HG03280 (cell line): ENCODE measurements around the gene TMEM232.
"Not testable (repeated sequence)": the region's sequence is repeated elsewhere in the genome, so short reads cannot be mapped to it uniquely, and the experiment has no call there.

Experiments used
- ATAC-seq: cut with Tn5 transposase; IDR thresholded peaks from one replicate; pipeline ENCODE4 v1.9.1; 2021; ENCODE audit warnings: mild to moderate bottlenecking, moderate library complexity; ENCODE audit not compliant: unreplicated experiment

Gene TMEM232

DNA sequence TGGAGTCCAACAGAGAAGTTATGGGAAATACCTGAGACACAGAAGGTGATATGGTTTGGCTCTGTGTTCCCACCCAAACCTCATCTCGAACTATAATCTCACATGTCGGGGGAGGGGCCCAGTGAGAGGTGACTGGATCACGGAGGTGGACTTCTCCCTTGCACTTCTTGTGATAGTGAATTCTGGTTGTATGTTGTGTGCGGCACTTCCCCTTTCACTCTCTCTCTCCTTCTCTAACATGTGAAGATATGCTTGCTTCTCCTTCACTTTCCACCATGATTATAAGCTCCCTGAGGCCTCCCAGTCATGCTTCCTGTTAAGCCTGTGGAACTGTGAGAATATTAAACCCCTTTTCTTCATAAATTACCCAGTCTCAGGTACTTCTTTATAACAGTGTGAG is 96.1 kb downstream of the TMEM232 start:
- ATAC-seq = no peak

DNA sequence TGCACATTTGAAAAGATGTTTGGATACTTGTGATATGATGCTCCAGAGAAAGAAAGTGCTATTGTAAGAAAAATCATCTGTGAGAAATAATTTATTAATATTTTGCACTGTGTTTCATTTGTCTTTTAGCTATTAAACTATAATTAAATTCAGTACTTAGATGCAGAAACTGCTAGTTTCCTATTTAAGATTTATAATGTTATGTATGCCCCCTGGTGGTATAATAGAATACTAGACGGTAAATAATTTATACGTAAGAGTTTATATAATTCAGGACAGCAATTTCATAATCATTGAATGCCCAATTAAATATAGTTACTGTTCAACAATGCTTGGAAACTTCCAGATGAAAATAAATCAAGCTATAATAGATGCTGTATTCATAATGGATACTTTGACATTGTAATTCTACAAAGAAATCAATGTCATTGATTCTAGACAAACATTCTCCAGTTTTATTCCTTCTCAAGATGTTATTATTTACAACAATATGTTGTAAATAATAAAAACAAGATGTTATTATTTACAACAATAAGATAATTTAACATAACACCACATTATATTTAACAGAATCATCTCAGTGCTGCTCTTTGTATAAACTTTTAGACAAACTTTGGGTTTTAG is 101.0 kb downstream of the TMEM232 start:
- ATAC-seq = no peak

- no peak for ATAC-seq
These were observed 102.6 kb downstream of the TMEM232 start for GRCh38 chr5:110623874-110624273.

DNA sequence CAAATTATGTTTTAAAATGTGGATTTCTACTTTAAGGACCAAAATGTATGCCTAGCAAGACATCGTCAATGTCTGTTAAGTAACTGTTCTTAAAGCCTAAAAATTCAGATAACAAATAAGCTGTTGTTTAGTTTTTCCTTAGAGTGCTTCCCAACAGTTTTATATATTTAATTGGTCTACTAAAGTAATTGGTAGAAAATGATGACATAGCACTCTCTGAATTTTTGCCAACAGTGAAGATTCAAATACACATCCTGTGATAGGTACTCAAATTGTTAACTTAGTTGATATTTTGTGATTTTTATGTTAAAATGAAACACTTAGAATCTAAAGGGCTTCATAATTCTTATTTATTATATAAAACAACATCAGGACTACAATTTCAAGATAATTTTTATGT is 107.5 kb downstream of the TMEM232 start:
- no peak for ATAC-seq

DNA sequence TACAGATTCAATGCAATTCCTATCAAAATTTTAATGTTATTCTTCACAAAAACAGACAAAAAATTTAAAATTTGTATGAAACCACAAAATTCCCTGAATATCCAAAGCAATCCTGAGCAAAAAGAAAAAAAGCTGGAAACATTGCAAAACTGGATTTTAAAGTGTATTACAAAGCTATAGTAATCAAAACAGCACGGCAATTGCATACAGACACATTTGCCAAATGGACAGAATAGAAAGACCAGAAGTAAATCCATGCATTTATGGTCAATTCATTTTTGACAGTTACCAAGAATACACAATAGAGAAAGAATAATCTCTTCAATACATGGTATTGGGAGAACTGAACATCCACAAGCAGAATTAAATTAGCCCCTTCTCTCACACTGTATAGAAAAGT is 110.5 kb downstream of the TMEM232 start:
- no peak for ATAC-seq

DNA sequence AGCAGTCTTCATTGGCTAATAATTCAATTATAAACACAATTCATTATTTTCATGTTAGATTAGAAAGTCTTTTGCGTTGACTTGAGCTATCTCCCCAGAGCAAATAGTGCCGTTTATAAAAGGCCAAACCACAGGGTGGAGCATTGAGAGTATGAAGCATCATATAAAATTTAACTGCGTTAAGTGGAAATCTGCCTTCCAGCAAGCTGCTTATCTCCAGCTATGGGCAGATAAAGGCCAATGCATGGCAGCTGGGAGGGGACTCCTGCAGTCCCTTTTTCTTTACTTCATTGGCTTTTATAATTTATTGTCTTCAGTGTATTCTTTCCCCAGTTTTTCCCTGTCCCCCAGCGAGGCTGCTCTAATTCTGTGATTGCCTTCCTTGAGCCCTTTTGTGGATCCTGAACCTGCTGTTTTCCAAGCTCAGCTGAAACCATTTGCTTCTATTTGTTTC is 113.7 kb downstream of the TMEM232 start:
- ATAC-seq = no peak

DNA sequence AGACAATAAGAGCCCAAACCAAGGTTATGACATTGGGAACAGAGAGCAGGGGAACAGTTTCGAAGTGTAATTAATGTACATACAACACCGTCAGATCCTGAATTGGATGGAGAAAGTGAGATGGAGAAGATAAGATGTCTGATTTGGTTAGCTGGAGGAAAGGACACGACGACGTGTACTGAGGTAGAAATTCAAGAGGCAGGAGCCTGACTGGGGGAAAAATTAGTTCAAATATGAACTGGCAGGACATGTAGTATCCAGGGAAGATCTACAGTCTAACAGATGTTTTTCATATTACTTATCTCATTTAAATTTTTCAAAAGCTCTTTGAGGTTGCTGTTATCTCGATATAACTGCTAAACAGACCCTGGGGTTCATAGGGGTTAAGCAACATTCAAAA is 114.7 kb downstream of the TMEM232 start:
- ATAC-seq = no peak

DNA sequence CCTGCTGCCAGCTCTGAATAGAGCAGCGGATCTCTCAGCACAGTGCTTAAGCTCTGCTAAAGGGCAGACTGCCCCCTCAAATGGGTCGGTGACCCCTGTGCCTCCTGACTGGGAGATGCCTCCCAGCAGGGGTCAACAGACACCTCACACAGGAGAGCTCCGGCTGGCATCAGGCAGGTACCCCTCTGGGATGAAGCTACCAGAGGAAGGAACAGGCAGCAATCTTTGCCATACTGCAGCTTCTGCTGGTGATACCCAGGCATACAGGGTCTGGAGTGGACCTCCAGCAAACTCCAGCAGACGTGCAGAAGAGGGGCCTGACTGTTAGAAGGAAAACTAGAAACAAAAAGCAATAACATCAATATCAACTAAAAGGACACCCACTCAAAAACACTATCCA is 131.6 kb downstream of the TMEM232 start:
- no peak for ATAC-seq

GRCh38 chr5:110590187-110590586 is 136.3 kb downstream of the TMEM232 start:
- no peak for ATAC-seq

GRCh38 chr5:110588286-110588980 is 138.0 kb downstream of the TMEM232 start:
- ATAC-seq = no peak

- ATAC-seq = no peak
These were observed 145.8 kb downstream of the TMEM232 start for GRCh38 chr5:110580625-110581024.

- no peak for ATAC-seq
These were observed 153.7 kb downstream of the TMEM232 start for GRCh38 chr5:110572729-110573128.

DNA sequence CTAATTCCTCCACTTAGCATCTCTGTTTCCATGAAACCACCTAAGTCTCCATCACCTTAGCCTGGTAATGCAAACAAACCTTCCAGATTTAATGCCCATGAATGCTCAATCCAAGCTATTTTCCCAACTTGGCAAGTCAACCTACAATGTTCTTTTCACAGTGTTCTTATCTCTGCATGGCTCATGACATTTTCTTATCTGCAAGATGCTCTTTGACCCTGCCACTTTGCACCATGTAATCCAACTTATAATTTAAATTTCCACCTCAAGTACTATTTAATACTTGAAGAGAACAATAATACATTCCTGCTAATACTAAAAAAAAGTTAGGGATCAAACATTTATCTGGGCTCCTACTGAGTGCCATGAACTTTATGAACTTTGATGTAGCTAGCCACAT is 164.3 kb downstream of the TMEM232 start:
- ATAC-seq = no peak

GRCh38 chr5:110561510-110561909 is 165.0 kb downstream of the TMEM232 start:
- ATAC-seq = no peak

- no peak for ATAC-seq
These were observed 177.2 kb downstream of the TMEM232 start for GRCh38 chr5:110549301-110549700.

DNA sequence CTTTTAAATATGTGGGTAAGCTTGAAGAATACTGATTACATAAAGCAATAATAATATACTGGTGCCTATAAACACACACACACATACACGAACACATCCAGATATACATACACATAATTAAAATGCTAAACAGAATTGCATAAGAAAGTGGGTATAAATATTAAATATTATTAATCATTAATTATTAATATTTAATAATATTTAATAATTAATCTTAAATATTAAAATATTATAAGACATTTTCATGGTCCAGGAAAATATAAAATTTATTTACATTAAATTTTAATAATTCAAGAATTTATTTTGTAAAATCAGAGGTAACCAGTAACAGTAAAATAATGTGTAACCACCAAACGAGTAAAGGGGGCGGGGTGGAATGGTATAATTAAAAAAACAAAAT is 178.3 kb downstream of the TMEM232 start:
- ATAC-seq = no peak

DNA sequence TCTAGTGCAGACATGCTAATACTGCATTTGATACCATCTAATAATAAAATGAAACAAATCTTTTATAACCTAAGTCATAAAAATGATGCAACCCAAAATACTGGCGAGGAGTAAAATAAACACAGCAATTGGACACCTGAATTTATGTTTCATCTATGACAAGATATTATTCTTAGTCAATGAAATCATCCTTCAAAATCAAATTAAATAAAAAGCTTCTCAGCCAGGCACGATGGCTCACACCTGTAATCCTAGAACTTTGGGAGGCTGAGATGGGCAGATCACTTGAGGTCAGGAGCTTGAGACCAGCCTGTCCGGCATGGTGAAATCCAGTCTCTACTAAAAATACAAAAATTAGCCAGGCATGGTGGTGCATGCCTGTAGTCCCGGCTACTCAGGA is 179.0 kb downstream of the TMEM232 start:
- no peak for ATAC-seq

- no peak for ATAC-seq
These were observed 180.8 kb downstream of the TMEM232 start for GRCh38 chr5:110545716-110546115.

- no peak for ATAC-seq
These were observed 181.9 kb downstream of the TMEM232 start for GRCh38 chr5:110544603-110545002.

DNA sequence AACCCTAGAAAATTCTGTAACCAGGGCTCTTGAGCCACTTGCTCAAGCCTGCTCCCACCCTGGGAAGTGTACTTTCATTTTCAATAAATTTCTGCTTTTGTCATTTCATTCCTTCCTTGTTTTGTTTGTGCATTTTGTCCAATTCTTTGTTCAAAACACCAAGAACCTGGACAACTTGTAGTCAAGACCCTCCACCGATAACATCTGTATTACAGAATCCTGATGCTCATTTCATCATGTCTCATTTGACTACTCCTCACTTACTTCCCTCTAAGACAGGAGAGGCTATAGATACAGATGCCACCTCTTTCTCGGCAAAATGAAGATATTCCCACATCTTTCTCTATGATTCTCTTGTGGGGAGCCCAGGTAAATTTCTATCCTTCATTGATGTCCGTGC is 183.5 kb downstream of the TMEM232 start:
- ATAC-seq = no peak

DNA sequence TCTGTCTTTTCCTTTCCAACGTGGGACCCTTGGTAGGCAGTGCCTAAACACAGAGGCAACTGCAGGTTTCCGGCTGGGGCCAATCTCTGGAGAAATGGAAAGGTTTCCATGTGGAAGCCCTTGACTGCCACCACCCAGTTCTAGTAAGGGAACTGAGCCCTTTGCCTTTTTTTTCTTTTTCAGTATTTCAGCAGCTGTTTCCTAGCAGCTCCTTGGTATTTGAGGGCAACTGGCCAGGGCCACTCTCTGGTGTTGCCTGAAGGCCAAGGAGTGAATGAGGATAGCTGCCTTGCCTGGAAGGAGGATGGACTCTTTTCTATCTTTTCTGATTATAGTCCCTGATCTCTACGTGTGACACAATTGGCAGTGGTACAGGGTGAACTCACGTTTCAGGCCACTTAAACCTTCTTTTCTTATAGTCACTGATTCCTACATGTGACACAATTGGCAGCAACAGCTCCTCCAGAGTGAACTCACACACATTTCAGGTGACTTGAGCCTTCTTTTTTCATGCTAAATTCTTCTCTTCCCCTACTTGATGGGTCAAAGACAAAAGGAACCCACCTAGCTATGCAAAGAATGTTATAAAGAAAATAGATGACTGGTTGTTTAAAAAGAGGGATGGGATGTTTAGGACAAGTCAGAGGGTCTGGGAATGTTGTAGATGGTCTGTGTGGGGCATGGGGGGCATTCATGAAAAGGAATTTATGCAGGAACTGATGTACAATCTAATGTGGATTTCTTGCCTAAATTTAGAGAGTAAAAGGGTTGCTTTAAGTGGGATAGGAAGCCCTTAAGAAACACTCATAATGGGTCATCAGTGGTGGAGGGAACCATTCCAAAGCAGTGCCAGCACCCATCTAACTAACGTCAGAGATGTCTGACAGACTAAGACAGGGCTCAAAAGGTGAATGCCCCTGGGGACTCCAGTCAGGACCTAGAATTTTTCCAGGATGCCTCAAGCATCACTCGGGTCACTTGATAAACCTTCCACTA is 190.1 kb downstream of the TMEM232 start:
- ATAC-seq = no peak

GRCh38 chr5:110535146-110535545 is 191.3 kb downstream of the TMEM232 start:
- not testable (repeated sequence) for ATAC-seq
